ENCODE data around the gene PCDHB9.
"Not testable (repeated sequence)": the region's sequence is repeated elsewhere in the genome, so short reads cannot be mapped to it uniquely, and the experiment has no call there.

PCDHB9 gene

GRCh38 chr5:141186897-141187512 is at the start of gene PCDHB9:
PCDHB9 (plus strand) TSS chr5:141187161; CDS start chr5:141187319, 158 bp downstream.
- CTCF ChIA-PET: interaction anchor here (0.9 to 1.4 kb wide), 3 partner anchors 9 to 377 kb away, joined by 3 to 5 read pairs (median 5); no protein-coding TSS in a partner anchor
- POLR2A ChIA-PET: no interaction called here

GRCh38 chr5:141137346-141137745 is 49.6 kb upstream of the PCDHB9 start:
- CTCF ChIA-PET; POLR2A ChIA-PET; DNase-seq (ENCODE audit: extremely low spot score): not testable (repeated sequence)

More at GRCh38 chr5:141186897-141187512, at the start of gene PCDHB9:
- DNase-seq (ENCODE audit: extremely low spot score): no peak
- TF ChIP-seq, protein P1, sequence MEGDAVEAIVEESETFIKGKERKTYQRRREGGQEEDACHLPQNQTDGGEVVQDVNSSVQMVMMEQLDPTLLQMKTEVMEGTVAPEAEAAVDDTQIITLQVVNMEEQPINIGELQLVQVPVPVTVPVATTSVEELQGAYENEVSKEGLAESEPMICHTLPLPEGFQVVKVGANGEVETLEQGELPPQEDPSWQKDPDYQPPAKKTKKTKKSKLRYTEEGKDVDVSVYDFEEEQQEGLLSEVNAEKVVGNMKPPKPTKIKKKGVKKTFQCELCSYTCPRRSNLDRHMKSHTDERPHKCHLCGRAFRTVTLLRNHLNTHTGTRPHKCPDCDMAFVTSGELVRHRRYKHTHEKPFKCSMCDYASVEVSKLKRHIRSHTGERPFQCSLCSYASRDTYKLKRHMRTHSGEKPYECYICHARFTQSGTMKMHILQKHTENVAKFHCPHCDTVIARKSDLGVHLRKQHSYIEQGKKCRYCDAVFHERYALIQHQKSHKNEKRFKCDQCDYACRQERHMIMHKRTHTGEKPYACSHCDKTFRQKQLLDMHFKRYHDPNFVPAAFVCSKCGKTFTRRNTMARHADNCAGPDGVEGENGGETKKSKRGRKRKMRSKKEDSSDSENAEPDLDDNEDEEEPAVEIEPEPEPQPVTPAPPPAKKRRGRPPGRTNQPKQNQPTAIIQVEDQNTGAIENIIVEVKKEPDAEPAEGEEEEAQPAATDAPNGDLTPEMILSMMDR (IDR thresholded peaks at IDR 0.05; ENCODE audit: control extremely low read depth, extremely low read depth, low read depth, missing control alignments): peak; percentile 13

- no peak for DNase-seq (ENCODE audit: extremely low spot score)
- CTCF ChIA-PET: no interaction called here
- TF ChIP-seq, protein P1 (IDR thresholded peaks at IDR 0.05; ENCODE audit: control extremely low read depth, extremely low read depth, low read depth, missing control alignments): no peak
- POLR2A ChIA-PET: no interaction called here
Measured at GRCh38 chr5:141149812-141150211, 37.1 kb upstream of the PCDHB9 start, which contains the start of gene PCDHB6. PCDHB6 (plus strand) TSS chr5:141150057; CDS start chr5:141150258, 201 bp downstream.

GRCh38 chr5:141150224-141150992 is 36.6 kb upstream of the PCDHB9 start:
- TF ChIP-seq, protein P1 (IDR thresholded peaks at IDR 0.05; ENCODE audit: control extremely low read depth, extremely low read depth, low read depth, missing control alignments): no peak
- POLR2A ChIA-PET: no interaction called here
- CTCF ChIA-PET: no interaction called here
- no peak for DNase-seq (ENCODE audit: extremely low spot score)

GRCh38 chr5:141150993-141151325 is 36.0 kb upstream of the PCDHB9 start:
- CTCF ChIA-PET: no interaction called here
- no peak for DNase-seq (ENCODE audit: extremely low spot score)
- TF ChIP-seq, protein P1 (IDR thresholded peaks at IDR 0.05; ENCODE audit: control extremely low read depth, extremely low read depth, low read depth, missing control alignments): no peak
- POLR2A ChIA-PET: no interaction called here

DNA sequence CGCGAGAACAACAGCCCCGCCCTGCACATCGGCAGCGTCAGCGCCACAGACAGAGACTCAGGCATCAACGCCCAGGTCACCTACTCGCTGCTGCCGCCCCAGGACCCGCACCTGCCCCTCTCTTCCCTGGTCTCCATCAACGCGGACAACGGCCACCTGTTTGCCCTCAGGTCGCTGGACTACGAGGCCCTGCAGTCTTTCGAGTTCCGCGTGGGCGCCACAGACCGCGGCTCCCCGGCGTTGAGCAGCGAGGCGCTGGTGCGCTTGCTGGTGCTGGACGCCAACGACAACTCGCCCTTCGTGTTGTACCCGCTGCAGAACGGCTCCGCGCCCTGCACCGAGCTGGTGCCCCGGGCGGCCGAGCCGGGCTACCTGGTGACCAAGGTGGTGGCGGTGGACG is 35.3 kb upstream of the PCDHB9 start:
- POLR2A ChIA-PET; DNase-seq (ENCODE audit: extremely low spot score); CTCF ChIA-PET: not testable (repeated sequence)

GRCh38 chr5:141152096-141152495 is 34.9 kb upstream of the PCDHB9 start:
- POLR2A ChIA-PET; CTCF ChIA-PET; DNase-seq (ENCODE audit: extremely low spot score): not testable (repeated sequence)

DNA sequence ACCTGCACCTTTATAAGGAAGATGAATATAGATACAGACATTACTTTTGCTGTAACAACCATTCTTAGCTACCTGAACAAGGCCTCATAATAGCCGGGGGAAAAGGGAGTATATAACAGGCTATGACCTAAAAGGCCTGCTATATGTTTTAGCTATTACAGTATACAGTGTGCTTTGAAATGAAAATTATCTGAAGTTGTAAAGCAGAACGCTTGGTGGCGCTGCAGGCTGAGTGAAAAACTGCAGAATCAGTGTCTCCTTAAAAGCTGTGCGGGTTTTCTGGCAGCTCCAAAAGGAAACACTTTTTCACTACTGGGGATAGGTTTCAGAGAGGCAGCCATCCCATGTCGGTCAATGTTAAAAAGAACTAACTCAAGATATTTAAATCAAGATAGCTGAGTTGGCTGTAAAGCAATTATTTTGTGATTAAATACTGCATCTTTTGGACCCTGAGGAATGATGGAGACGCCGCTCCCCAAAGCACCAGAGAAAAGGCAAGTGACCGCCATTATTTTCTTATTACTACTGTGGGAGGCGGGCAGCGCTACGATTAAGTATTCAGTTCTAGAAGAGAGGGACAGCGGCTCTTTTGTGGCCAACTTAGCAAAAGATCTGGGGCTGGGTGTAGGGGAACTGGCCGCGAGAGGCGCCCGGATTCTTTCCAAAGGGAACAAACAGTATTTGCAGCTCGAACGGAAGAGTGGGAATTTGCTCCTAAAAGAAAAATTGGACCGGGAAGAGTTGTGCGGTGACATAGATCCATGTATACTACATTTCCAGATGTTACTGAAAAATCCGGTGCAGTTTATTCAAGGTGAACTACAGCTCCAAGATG is 31.2 kb upstream of the PCDHB9 start:
- TF ChIP-seq, protein P1 (IDR thresholded peaks at IDR 0.05; ENCODE audit: control extremely low read depth, extremely low read depth, low read depth, missing control alignments): no peak
- ChIA-PET POLR2A (no interaction called here), CTCF (interaction anchor here (2.2 kb wide), 1 partner anchor 11 kb away, joined by 7 read pairs; no protein-coding TSS in a partner anchor)
- no peak for DNase-seq (ENCODE audit: extremely low spot score)

- DNase-seq (ENCODE audit: extremely low spot score); CTCF ChIA-PET; POLR2A ChIA-PET: not testable (repeated sequence)
Measured at GRCh38 chr5:141157356-141157755, 29.6 kb upstream of the PCDHB9 start.

- DNase-seq (ENCODE audit: extremely low spot score); POLR2A ChIA-PET; CTCF ChIA-PET: not testable (repeated sequence)
Measured at GRCh38 chr5:141157901-141158300, 29.1 kb upstream of the PCDHB9 start.
